ENCODE results near the gene DDX5.

DDX5 gene

GRCh38 chr17:64532409-64532808 is 26.3 kb upstream of the DDX5 start:
- no peak overlapping the region for H3K4me3 Mint-ChIP-seq
- peaks cover 62% of the 10 kb centered on the region for H3K36me3 Mint-ChIP-seq
- no peaks in the 10 kb centered on the region for H3K4me1 Mint-ChIP-seq
- H3K27ac Mint-ChIP-seq: no peak overlapping the region
- no peaks in the 10 kb centered on the region for H3K27me3 Mint-ChIP-seq
- no peak for DNase-seq
- CTCF ChIA-PET: interaction anchor here (1.5 to 1.7 kb wide), 2 partner anchors 41 to 113 kb away, joined by 3 to 7 read pairs; no protein-coding TSS in a partner anchor
- H3K9me3 Mint-ChIP-seq: no peaks in the 10 kb centered on the region

GRCh38 chr17:64531955-64532371 is 25.9 kb upstream of the DDX5 start:
- peaks cover 63% of the 10 kb centered on the region for H3K36me3 Mint-ChIP-seq
- DNase-seq: no peak
- no peaks in the 10 kb centered on the region for H3K27me3 Mint-ChIP-seq
- no peak overlapping the region for H3K4me3 Mint-ChIP-seq
- H3K9me3 Mint-ChIP-seq: no peaks in the 10 kb centered on the region
- H3K27ac Mint-ChIP-seq: no peak overlapping the region
- H3K4me1 Mint-ChIP-seq: no peaks in the 10 kb centered on the region
- CTCF ChIA-PET: interaction anchor here (1.5 kb wide), 1 partner anchor 41 kb away, joined by 3 read pairs; no protein-coding TSS in a partner anchor

DNA sequence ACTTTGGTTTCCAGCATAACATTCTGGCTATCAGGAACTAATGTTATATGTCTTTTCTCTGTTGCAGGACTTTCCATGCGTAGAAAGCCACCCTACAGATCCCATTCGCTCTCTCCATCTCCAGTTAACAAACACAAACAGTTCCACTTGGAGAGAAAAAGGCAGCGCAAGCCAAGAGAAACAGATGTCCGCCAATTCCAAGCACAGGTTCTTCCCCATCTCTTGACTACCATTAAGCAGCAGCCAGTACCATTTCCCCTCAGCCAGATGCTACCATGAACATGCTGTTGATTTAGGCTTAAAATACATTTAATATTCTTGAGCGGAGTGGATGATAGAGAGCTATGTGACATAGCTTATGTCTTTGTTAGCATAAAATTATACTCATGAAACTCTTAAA is 23.1 kb upstream of the DDX5 start:
- CTCF ChIA-PET: no interaction called here
- DNase-seq: no peak
- Mint-ChIP-seq H3K4me1 (no peaks in the 10 kb centered on the region), H3K9me3 (no peaks in the 10 kb centered on the region), H3K4me3 (no peak overlapping the region), H3K27ac (no peak overlapping the region), H3K27me3 (no peaks in the 10 kb centered on the region), H3K36me3 (peaks cover 63% of the 10 kb centered on the region)

GRCh38 chr17:64527914-64528313 is 21.8 kb upstream of the DDX5 start:
- Mint-ChIP-seq H3K4me1 (no peaks in the 10 kb centered on the region), H3K36me3 (peaks cover 58% of the 10 kb centered on the region), H3K9me3 (no peaks in the 10 kb centered on the region), H3K27ac (no peak overlapping the region), H3K27me3 (no peaks in the 10 kb centered on the region), H3K4me3 (no peak overlapping the region)
- CTCF ChIA-PET: no interaction called here
- DNase-seq: no peak

DNA sequence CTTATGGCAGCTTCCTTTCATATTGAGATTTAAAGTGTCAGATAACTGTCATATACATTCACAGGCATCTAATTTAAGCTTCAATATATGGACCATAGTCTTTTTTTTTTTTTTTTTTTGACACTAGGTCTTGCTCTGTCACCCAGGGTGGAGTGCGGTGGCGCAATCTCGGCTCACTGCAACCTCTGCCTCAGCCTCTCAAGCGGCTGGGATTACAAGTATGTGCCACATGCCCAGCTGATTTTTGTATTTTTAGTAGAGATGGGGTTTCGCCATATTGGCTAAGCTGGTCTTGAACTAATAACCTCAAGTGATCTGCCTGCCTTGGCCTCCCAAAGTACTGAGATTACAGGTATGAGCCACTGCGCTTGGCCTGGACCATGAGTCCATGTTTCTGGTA is 14.3 kb upstream of the DDX5 start:
- no peak overlapping the region for H3K27ac Mint-ChIP-seq
- no peaks in the 10 kb centered on the region for H3K27me3 Mint-ChIP-seq
- H3K4me1 Mint-ChIP-seq: no peaks in the 10 kb centered on the region
- H3K36me3 Mint-ChIP-seq: peaks cover 38% of the 10 kb centered on the region
- no peak overlapping the region for H3K4me3 Mint-ChIP-seq
- CTCF ChIA-PET: interaction anchor here (1.0 kb wide), 1 partner anchor 14 kb away, joined by 3 read pairs; the partner anchor contains the start of gene CEP95
- no peaks in the 10 kb centered on the region for H3K9me3 Mint-ChIP-seq
- no peak for DNase-seq

GRCh38 chr17:64519601-64520000 is 13.5 kb upstream of the DDX5 start:
- CTCF ChIA-PET: no interaction called here
- H3K27me3 Mint-ChIP-seq: no peaks in the 10 kb centered on the region
- no peaks in the 10 kb centered on the region for H3K9me3 Mint-ChIP-seq
- no peak for DNase-seq
- peaks cover 43% of the 10 kb centered on the region for H3K36me3 Mint-ChIP-seq
- H3K27ac Mint-ChIP-seq: no peak overlapping the region
- no peaks in the 10 kb centered on the region for H3K4me1 Mint-ChIP-seq
- H3K4me3 Mint-ChIP-seq: no peak overlapping the region

GRCh38 chr17:64515829-64516228 is 9.7 kb upstream of the DDX5 start:
- CTCF ChIA-PET: interaction anchor here (0.9 to 1.0 kb wide), 2 partner anchors 23 to 25 kb away, joined by 3 read pairs; no protein-coding TSS in a partner anchor
- no peak for DNase-seq
- no peaks in the 10 kb centered on the region for H3K27me3 Mint-ChIP-seq
- H3K4me3 Mint-ChIP-seq: no peak overlapping the region
- H3K27ac Mint-ChIP-seq: no peak overlapping the region
- no peaks in the 10 kb centered on the region for H3K9me3 Mint-ChIP-seq
- H3K4me1 Mint-ChIP-seq: peaks cover 9% of the 10 kb centered on the region
- H3K36me3 Mint-ChIP-seq: peaks cover 52% of the 10 kb centered on the region

GRCh38 chr17:64515419-64515818 is 9.3 kb upstream of the DDX5 start:
- DNase-seq: no peak
- CTCF ChIA-PET: interaction anchor here (0.9 to 1.0 kb wide), 2 partner anchors 24 kb away, joined by 3 read pairs; no protein-coding TSS in a partner anchor
- Mint-ChIP-seq H3K27ac (no peak overlapping the region), H3K36me3 (peaks cover 55% of the 10 kb centered on the region), H3K27me3 (no peaks in the 10 kb centered on the region), H3K4me3 (no peak overlapping the region), H3K9me3 (no peaks in the 10 kb centered on the region), H3K4me1 (peaks cover 11% of the 10 kb centered on the region)

- DNase-seq: no peak
- Mint-ChIP-seq H3K9me3 (no peaks in the 10 kb centered on the region), H3K4me1 (peaks cover 43% of the 10 kb centered on the region), H3K27me3 (peaks cover 9% of the 10 kb centered on the region), H3K27ac (no peak overlapping the region), H3K36me3 (peaks cover 60% of the 10 kb centered on the region), H3K4me3 (no peak overlapping the region)
- CTCF ChIA-PET: interaction anchor here (2.5 kb wide), 1 partner anchor 89 kb away, joined by 10 read pairs; no protein-coding TSS in a partner anchor
These were observed 3.1 kb upstream of the DDX5 start for GRCh38 chr17:64509179-64509578.

- H3K27ac Mint-ChIP-seq: no peak overlapping the region
- CTCF ChIA-PET: interaction anchor here (2.5 kb wide), 1 partner anchor 89 kb away, joined by 10 read pairs; no protein-coding TSS in a partner anchor
- H3K36me3 Mint-ChIP-seq: peaks cover 60% of the 10 kb centered on the region
- H3K27me3 Mint-ChIP-seq: peaks cover 9% of the 10 kb centered on the region
- no peaks in the 10 kb centered on the region for H3K9me3 Mint-ChIP-seq
- no peak for DNase-seq
- H3K4me3 Mint-ChIP-seq: peak overlapping the region; percentile 95
- H3K4me1 Mint-ChIP-seq: peaks cover 48% of the 10 kb centered on the region
These were observed 2.6 kb upstream of the DDX5 start for GRCh38 chr17:64508683-64509082.

DNA sequence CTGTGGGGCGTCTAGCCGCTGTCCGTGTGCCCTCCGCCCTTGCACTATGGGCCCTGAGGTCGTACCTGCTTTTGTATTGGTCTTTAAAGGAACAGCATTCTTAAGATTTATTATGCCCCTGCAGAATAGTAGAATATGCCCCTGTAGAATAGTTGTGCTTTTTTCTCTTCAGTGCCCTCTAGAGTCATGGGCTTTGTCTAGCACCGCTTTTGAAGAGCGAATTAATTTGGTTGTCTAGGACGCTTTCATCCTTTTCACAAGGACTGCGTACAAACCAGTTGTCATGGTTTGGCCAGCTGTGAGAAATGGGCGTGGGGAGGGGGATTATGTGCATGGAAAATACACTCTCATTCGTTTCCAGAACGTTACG is 1.3 kb upstream of the DDX5 start:
- Mint-ChIP-seq H3K27ac (peak overlapping the region; percentile 100), H3K27me3 (peaks cover 9% of the 10 kb centered on the region), H3K4me3 (peak overlapping the region; percentile 95), H3K9me3 (no peaks in the 10 kb centered on the region), H3K36me3 (peaks cover 65% of the 10 kb centered on the region), H3K4me1 (peaks cover 60% of the 10 kb centered on the region)
- DNase-seq: peak; percentile 59
- CTCF ChIA-PET: interaction anchor here (0.8 to 4.6 kb wide), 4 partner anchors 11 to 142 kb away, joined by 4 to 27 read pairs (median 14); partner anchors contain the start of gene POLG2

GRCh38 chr17:64506576-64507412 is 705 bp upstream of the DDX5 start, which contains the start of gene CEP95:
Gene CEP95, plus strand, starts transcription at chr17:64506977. Its CDS starts 121 bp downstream, at chr17:64507098.
- Mint-ChIP-seq H3K27ac (peak within 1 kb of the TSS; percentile 100), H3K36me3 (peaks cover 67% of the 10 kb centered on the region), H3K4me1 (peaks cover 63% of the 10 kb centered on the region), H3K9me3 (no peaks in the 10 kb centered on the region), H3K4me3 (peak within 1 kb of the TSS; percentile 95), H3K27me3 (peaks cover 9% of the 10 kb centered on the region)
- peak; percentile 97 for DNase-seq
- CTCF ChIA-PET: interaction anchor here (0.6 to 4.6 kb wide), 6 partner anchors 11 to 89 kb away, joined by 3 to 27 read pairs (median 4); partner anchors contain the start of gene POLG2

DNA sequence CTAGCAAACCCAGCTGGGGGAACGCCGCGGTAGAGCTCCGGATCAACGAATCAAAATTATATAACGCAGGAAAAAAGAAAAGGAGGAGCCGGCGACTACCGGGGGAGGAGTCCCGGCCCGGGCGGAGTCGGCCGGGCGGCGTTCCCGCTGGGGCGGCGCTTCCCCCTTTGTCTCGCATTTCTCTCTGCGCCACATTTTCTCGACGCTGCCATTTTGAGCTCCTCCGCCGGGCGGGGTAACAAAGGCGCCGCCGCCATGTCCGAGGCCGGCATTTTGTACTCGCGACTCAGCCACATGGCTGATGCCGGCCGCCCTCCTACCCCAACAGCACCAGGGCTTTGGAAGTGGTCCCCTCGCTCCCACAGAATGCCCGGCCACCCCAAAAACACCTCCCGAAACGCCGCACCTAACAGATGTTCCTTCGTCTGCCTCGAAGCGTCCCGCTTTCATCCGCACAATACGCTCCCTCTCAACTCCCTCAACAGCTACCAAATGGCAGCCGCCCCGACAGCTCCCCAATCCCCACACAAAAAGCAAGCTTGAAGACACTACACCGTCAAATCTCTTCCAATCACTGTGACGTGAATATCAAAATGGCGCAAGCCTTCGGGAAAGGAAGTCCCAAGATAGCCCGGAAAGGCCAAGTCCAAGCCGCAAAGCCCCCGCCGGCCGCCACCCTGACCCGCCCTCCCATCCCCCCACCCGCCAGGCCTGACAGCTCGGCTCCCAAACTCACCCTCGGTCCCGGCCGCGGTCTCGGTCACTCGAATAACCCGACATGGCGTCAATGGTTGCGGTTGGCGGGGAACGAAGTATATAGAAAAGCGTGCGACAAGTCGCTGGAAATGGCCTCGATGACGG is 519 bp downstream of the DDX5 start:
- peaks cover 70% of the 10 kb centered on the region for H3K36me3 Mint-ChIP-seq
- H3K4me3 Mint-ChIP-seq: peak overlapping the region; percentile 95
- peaks cover 9% of the 10 kb centered on the region for H3K27me3 Mint-ChIP-seq
- CTCF ChIA-PET: interaction anchor here (2.1 to 4.6 kb wide), 4 partner anchors 9 to 144 kb away, joined by 6 to 27 read pairs (median 15); partner anchors contain the start of gene POLG2
- DNase-seq: peak; percentile 93
- H3K9me3 Mint-ChIP-seq: no peaks in the 10 kb centered on the region
- H3K4me1 Mint-ChIP-seq: peaks cover 66% of the 10 kb centered on the region
- H3K27ac Mint-ChIP-seq: peak overlapping the region; percentile 100

All from activated naive CD4-positive, alpha-beta T cell treated with anti-CD3 and anti-CD28 coated beads, Interleukin-2, amount 10 ng/mL, durations not matched to agents 7 days and 5 days (primary cell).